ENCODE data around the gene TMEM204.

GRCh38 chr16:1546430-1546829 lies 13.0 kb downstream of the TMEM204 start:
- TF ChIP-seq CTCF (IDR thresholded peaks at IDR 0.05), result no peak
- no peak for TF ChIP-seq POLR2A (IDR thresholded peaks at IDR 0.05)

Data from thyroid gland (tissue), 4 donors.